B cell (primary cell): ENCODE data around the gene SFMBT2. TPM values are rescaled to one million over a fixed set of nuclear protein-coding genes. Genes with fewer than 3 reads are reported as not detected.

Experiments used
- ATAC-seq: fragments of 200-7000 bp; cut with Tn5 transposase; one replicate; pipeline ENCODE4 v1.10.0; 2021; ENCODE audit warnings: low read depth, mild to moderate bottlenecking, moderate number of reproducible peaks, moderate library complexity
- CTCF ChIA-PET: fragments of 350-600 bp; sonication (Branson Sonifier 250); formaldehyde crosslinking; loops from one replicate; lab custom pipeline; 2021; ENCODE audit warnings: antibody characterized with exemption, inconsistent platforms; lab: Charles Lee
- POLR2A ChIA-PET: fragments of 350-600 bp; sonication (Branson Sonifier 250); formaldehyde crosslinking; loops from one replicate; lab custom pipeline; 2021; ENCODE audit warnings: antibody characterized with exemption; lab: Charles Lee
- DNase-seq: peaks from one replicate; pipeline ENCODE4 v3.0.0; 2013
- H2AFZ ChIP-seq: 2 replicates; pipeline ENCODE4 v1.6.1; 2012; ENCODE audit warnings: mild to moderate bottlenecking, low read depth, low read length; ENCODE audit not compliant: insufficient read depth, poor library complexity, severe bottlenecking
- H3K27ac ChIP-seq, 2 donors: 1 replicate in 1 of 2; 2 replicates in 1 of 2; pipeline ENCODE4 v1.5.1; 2012 to 2013; ENCODE audit warnings: low read length in 2 of 2, mild to moderate bottlenecking in 2 of 2, moderate library complexity in 1 of 2
- H3K27me3 ChIP-seq, 4 experiments: fragments of 200-600 bp in 1 of 4; sonication (generic) in 1 of 4; replicated peaks in 1 of 4; 1 replicate in 2 of 4; 2 replicates in 2 of 4; pipeline versions ENCODE4 v1.6.1 to v1.7.0; 2013 to 2016; ENCODE audit warnings: low read length in 3 of 4, mild to moderate bottlenecking in 2 of 4, mixed read lengths in 1 of 4, moderate library complexity in 1 of 4; ENCODE audit not compliant: insufficient read depth in 4 of 4, control insufficient read depth in 3 of 4; ENCODE audit errors: control extremely low read depth in 1 of 4
- H3K36me3 ChIP-seq, 2 experiments: replicated peaks in 1 of 2; 1 replicate in 1 of 2; 2 replicates in 1 of 2; pipeline versions ENCODE4 v1.6.1 to v1.7.1; 2013; ENCODE audit warnings: low read length in 1 of 2; ENCODE audit not compliant: insufficient read depth in 2 of 2, control insufficient read depth in 1 of 2; ENCODE audit errors: control extremely low read depth in 1 of 2, extremely low read depth in 1 of 2
- H3K4me1 ChIP-seq, 2 donors: fragments of 200-600 bp in 1 of 2; sonication (generic) in 1 of 2; 1 replicate in 1 of 2; 2 replicates in 1 of 2; pipeline versions ENCODE4 v1.5.1 to v1.6.1; 2013 to 2017; ENCODE audit warnings: low read length in 2 of 2; ENCODE audit not compliant: control insufficient read depth in 2 of 2, insufficient read depth in 2 of 2
- H3K4me2 ChIP-seq: replicated peaks from 2 replicates; pipeline ENCODE3; 2012; ENCODE audit warnings: mild to moderate bottlenecking, low read depth, low read length; ENCODE audit not compliant: poor library complexity, severe bottlenecking
- H3K4me3 ChIP-seq, 5 experiments: fragments of 200-600 bp in 1 of 5; sonication (generic) in 1 of 5; 1 replicate in 3 of 5; 2 replicates in 2 of 5; pipeline versions ENCODE4 v1.5.1 to v1.7.0; 2011 to 2016; ENCODE audit warnings: low read length in 4 of 5, mild to moderate bottlenecking in 4 of 5, low read depth in 2 of 5, control low read depth in 1 of 5, moderate library complexity in 1 of 5; ENCODE audit not compliant: insufficient read depth in 1 of 5; ENCODE audit errors: control extremely low read depth in 1 of 5, extremely low read depth in 1 of 5
- H3K79me2 ChIP-seq: fragments of 200-600 bp; sonication (generic); one replicate; pipeline ENCODE4 v1.6.0; 2016; ENCODE audit warnings: low read length; ENCODE audit not compliant: control insufficient read depth, insufficient read depth
- H3K9ac ChIP-seq: fragments of 200-600 bp; sonication (generic); 2 replicates; pipeline ENCODE4 v1.6.1; 2017; ENCODE audit warnings: mild to moderate bottlenecking, low read length, moderate library complexity
- H3K9me3 ChIP-seq, 3 donors: one replicate each; pipeline versions ENCODE4 v1.6.1 to v1.7.1; 2013; ENCODE audit warnings: low read length in 2 of 3; ENCODE audit not compliant: control insufficient read depth in 2 of 3, insufficient read depth in 1 of 3; ENCODE audit errors: control extremely low read depth in 1 of 3
- H4K20me1 ChIP-seq: 2 replicates; pipeline ENCODE4 v1.6.0; 2012; ENCODE audit warnings: mild to moderate bottlenecking, low read length; ENCODE audit not compliant: insufficient read depth, control insufficient read depth, poor library complexity, severe bottlenecking
- H3K27ac Mint-ChIP-seq: one replicate; pipeline ENCODE4 v1.8.0; 2021; ENCODE audit warnings: mixed read lengths
- H3K27me3 Mint-ChIP-seq: one replicate; pipeline ENCODE4 v1.8.0; 2021; ENCODE audit warnings: mixed read lengths
- H3K4me1 Mint-ChIP-seq: one replicate; pipeline ENCODE4 v1.8.0; 2021; ENCODE audit warnings: mixed read lengths
- H3K4me3 Mint-ChIP-seq: one replicate; pipeline ENCODE4 v1.8.0; 2021; ENCODE audit warnings: mixed read lengths
- H3K9me3 Mint-ChIP-seq: one replicate; pipeline ENCODE4 v1.8.0; 2022; ENCODE audit warnings: mixed read lengths; ENCODE audit not compliant: insufficient read depth
- CTCF ChIP-seq: fragments of 200-600 bp; IDR thresholded peaks from one replicate; pipeline ENCODE4 v1.8.0; 2022; ENCODE audit warnings: antibody characterized with exemption, mild to moderate bottlenecking
- EZH2 ChIP-seq: IDR thresholded peaks from 2 replicates; pipeline ENCODE4 v1.6.1; 2012; ENCODE audit warnings: borderline replicate concordance, low read depth, mild to moderate bottlenecking, moderate library complexity, low read length; ENCODE audit not compliant: insufficient read depth, poor library complexity, severe bottlenecking
- WGBS: methylation state at CpG from one replicate; pipeline ENCODE4 v1.1.5; 2013; ENCODE audit warnings: missing lambda C conversion rate; ENCODE audit not compliant: insufficient coverage; 5-methylcytosine and 5-hydroxymethylcytosine counted together
- intact Hi-C: fragments of 100-400 bp; cut with micrococcal nuclease; formaldehyde crosslinking; loops from one replicate; pipeline ENCODE4 v1.10.0; 2022
- polyA plus RNA-seq: library from polyadenylated mRNA; depleted of rRNA; stranded (reverse); fragments of >200 nt; gene quantifications from 2 replicates; pipeline ENCODE4 v1.2.3, GENCODE V29; 2012
- total RNA-seq, 2 donors: library from RNA; stranded (reverse); fragments of 120-200 nt in 1 of 2; gene quantifications; 1 replicate in 1 of 2; 2 replicates in 1 of 2; pipeline versions ENCODE4 v1.2.3 to v1.2.4, GENCODE V29; 2013 to 2022

Gene SFMBT2
- total and polyA plus RNA-seq, 2 donors (not counting 1 experiment from before 2014, with no cell fraction given): 2.3 to 24.0 TPM

- Histone ChIP-seq H3K4me1 (peaks cover 25 to 26% of the 10 kb centered on the region in 2 donors), H2AFZ (no peak overlapping the region), H3K9ac (no peak overlapping the region), H3K27ac (no peak overlapping the region), H3K4me2 (peak overlapping the region; percentile 54), H3K9me3 (peaks cover 0 to 6% (median 0%) of the 10 kb centered on the region in 3 donors), H4K20me1 (no peaks in the 10 kb centered on the region), H3K4me3 (no peak overlapping the region), H3K27me3 (no peaks in the 10 kb centered on the region), H3K36me3 (no peaks in the 10 kb centered on the region), H3K79me2 (peaks cover 29% of the 10 kb centered on the region)
- intact Hi-C loops: no loop called here
- WGBS: no CpG with 5 or more reads among the region's 7 CpGs
- peak overlapping the region; percentile 70 for H3K4me3 Mint-ChIP-seq
- ATAC-seq: no peak
- H3K27ac Mint-ChIP-seq: peak overlapping the region; percentile 23
- ChIA-PET POLR2A (interaction anchor here (0.5 kb wide), 1 partner anchor 1466 kb away, joined by 3 read pairs; no protein-coding TSS in a partner anchor), CTCF (interaction anchor here (0.8 to 2.4 kb wide), 4 partner anchors 17 to 97 kb away, joined by 3 to 5 read pairs (median 4); no protein-coding TSS in a partner anchor)
- peaks cover 46% of the 10 kb centered on the region for H3K4me1 Mint-ChIP-seq
- H3K9me3 Mint-ChIP-seq: peaks cover 4% of the 10 kb centered on the region
- DNase-seq: no peak
- TF ChIP-seq EZH2: no peak
- no peaks in the 10 kb centered on the region for H3K27me3 Mint-ChIP-seq
Observed at GRCh38 chr10:7320072-7320471, 90.8 kb downstream of the SFMBT2 start.

GRCh38 chr10:7319632-7320031 lies 91.2 kb downstream of the SFMBT2 start:
- Histone ChIP-seq H2AFZ (peak overlapping the region; percentile 25), H3K36me3 (no peaks in the 10 kb centered on the region), H3K4me3 (no peak overlapping the region), H3K27me3 (no peaks in the 10 kb centered on the region), H3K9ac (no peak overlapping the region), H3K4me1 (peaks cover 25 to 26% of the 10 kb centered on the region in 2 donors), H3K4me2 (peak overlapping the region; percentile 54), H3K9me3 (peaks cover 0 to 6% (median 0%) of the 10 kb centered on the region in 3 donors), H3K27ac (no peak overlapping the region), H3K79me2 (peaks cover 30% of the 10 kb centered on the region), H4K20me1 (no peaks in the 10 kb centered on the region)
- intact Hi-C loops: no loop called here
- H3K27ac Mint-ChIP-seq: peak overlapping the region; percentile 23
- H3K9me3 Mint-ChIP-seq: peaks cover 4% of the 10 kb centered on the region
- no peak for DNase-seq
- TF ChIP-seq EZH2: no peak
- TF ChIP-seq CTCF: no peak
- peaks cover 48% of the 10 kb centered on the region for H3K4me1 Mint-ChIP-seq
- CTCF ChIA-PET: interaction anchor here (1.2 to 2.2 kb wide), 2 partner anchors 18 to 97 kb away, joined by 3 to 4 read pairs; no protein-coding TSS in a partner anchor
- no peak for ATAC-seq
- H3K27me3 Mint-ChIP-seq: no peaks in the 10 kb centered on the region
- peak overlapping the region; percentile 70 for H3K4me3 Mint-ChIP-seq
- POLR2A ChIA-PET: no interaction called here
